ENCODE data around the gene SMYD3. TPM values are rescaled to one million over a fixed set of nuclear protein-coding genes. Genes with fewer than 3 reads are reported as not detected.

Gene SMYD3
- total RNA-seq, 2 donors from 2014 or later, result 13.5 to 20.8 TPM

- H3K9me3 ChIP-seq, result no peaks in the 10 kb centered on the region
- no peaks in the 10 kb centered on the region for H3K27me3 ChIP-seq
- H3K27ac ChIP-seq, result no peak overlapping the region
- TF ChIP-seq, protein P1, sequence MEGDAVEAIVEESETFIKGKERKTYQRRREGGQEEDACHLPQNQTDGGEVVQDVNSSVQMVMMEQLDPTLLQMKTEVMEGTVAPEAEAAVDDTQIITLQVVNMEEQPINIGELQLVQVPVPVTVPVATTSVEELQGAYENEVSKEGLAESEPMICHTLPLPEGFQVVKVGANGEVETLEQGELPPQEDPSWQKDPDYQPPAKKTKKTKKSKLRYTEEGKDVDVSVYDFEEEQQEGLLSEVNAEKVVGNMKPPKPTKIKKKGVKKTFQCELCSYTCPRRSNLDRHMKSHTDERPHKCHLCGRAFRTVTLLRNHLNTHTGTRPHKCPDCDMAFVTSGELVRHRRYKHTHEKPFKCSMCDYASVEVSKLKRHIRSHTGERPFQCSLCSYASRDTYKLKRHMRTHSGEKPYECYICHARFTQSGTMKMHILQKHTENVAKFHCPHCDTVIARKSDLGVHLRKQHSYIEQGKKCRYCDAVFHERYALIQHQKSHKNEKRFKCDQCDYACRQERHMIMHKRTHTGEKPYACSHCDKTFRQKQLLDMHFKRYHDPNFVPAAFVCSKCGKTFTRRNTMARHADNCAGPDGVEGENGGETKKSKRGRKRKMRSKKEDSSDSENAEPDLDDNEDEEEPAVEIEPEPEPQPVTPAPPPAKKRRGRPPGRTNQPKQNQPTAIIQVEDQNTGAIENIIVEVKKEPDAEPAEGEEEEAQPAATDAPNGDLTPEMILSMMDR (IDR thresholded peaks at IDR 0.05), result no peak
- no peak for TF ChIP-seq POLR2A (IDR thresholded peaks at IDR 0.05)
- H3K4me1 ChIP-seq, result peaks cover 16% of the 10 kb centered on the region
- intact Hi-C loops (cut with DNase I), result no loop called here
- no peak overlapping the region for H3K4me3 ChIP-seq
- DNase-seq (no peak), ATAC-seq (no peak)
- H3K36me3 ChIP-seq (replicated peaks in 1 of 2; ENCODE audit: insufficient read depth in 1 of 2, low read depth in 2 of 2), result no peaks in the 10 kb centered on the region
- 94% methylated on average over 5 of the region's 5 CpGs for WGBS, 2 donors
Measured at GRCh38 chr1:246304484-246305259, 202.4 kb downstream of the SMYD3 start.

DNA sequence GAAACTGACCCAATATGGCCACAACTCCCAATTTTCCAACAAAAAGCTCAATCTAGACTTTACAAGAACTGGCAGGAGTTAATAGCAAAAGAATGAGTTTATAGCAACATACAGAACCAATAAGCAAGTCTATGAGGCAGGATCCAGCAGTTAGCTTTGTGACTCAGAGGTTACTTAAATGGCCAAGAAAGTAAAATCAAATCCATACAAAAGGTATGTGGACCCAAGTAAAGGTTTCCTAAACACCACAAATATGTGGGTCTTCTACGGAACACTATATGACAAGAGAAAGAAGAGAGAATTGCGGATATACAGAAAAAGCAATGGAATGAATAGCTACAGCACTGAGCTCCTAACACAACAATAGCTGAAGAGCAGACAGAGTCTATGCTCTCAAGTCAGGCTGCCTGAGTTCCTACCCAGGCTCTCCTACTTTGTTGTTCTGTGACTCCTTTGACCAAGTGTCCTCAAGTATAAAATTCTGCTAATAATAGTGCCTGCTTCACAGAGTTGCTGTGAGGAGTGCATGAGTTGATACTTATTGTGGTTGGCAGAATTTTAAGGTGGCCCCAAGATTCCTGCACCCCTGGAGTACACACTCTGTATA, 204.3 kb downstream of the SMYD3 start:
- H3K36me3 ChIP-seq (replicated peaks in 1 of 2; ENCODE audit: insufficient read depth in 1 of 2, low read depth in 2 of 2), result no peaks in the 10 kb centered on the region
- no peak for DNase-seq
- TF ChIP-seq, protein P1 (IDR thresholded peaks at IDR 0.05), result no peak
- no peak for TF ChIP-seq POLR2A (IDR thresholded peaks at IDR 0.05)
- H3K4me3 ChIP-seq, result no peak overlapping the region
- intact Hi-C loops (cut with DNase I), result no loop called here
- 92 to 96% methylated on average over 2 of the region's 2 CpGs for WGBS, 2 donors
- H3K27ac ChIP-seq, result no peak overlapping the region
- no peaks in the 10 kb centered on the region for H3K27me3 ChIP-seq
- peaks cover 16% of the 10 kb centered on the region for H3K4me1 ChIP-seq
- no peaks in the 10 kb centered on the region for H3K9me3 ChIP-seq
- ATAC-seq, result no peak

GRCh38 chr1:246302251-246302625, 204.8 kb downstream of the SMYD3 start:
- intact Hi-C loops (cut with DNase I), result no loop called here
- Histone ChIP-seq H3K36me3 (replicated peaks in 1 of 2; ENCODE audit: insufficient read depth in 1 of 2, low read depth in 2 of 2) (no peaks in the 10 kb centered on the region), H3K9me3 (no peaks in the 10 kb centered on the region), H3K27me3 (no peaks in the 10 kb centered on the region), H3K4me1 (peaks cover 16% of the 10 kb centered on the region), H3K27ac (no peak overlapping the region), H3K4me3 (no peak overlapping the region)
- DNase-seq (no peak), ATAC-seq (no peak)
- no peak for TF ChIP-seq POLR2A (IDR thresholded peaks at IDR 0.05)
- TF ChIP-seq, protein P1 (IDR thresholded peaks at IDR 0.05), result no peak
- 88 to 100% methylated on average over 1 of the region's 1 CpG for WGBS, 2 donors

DNA sequence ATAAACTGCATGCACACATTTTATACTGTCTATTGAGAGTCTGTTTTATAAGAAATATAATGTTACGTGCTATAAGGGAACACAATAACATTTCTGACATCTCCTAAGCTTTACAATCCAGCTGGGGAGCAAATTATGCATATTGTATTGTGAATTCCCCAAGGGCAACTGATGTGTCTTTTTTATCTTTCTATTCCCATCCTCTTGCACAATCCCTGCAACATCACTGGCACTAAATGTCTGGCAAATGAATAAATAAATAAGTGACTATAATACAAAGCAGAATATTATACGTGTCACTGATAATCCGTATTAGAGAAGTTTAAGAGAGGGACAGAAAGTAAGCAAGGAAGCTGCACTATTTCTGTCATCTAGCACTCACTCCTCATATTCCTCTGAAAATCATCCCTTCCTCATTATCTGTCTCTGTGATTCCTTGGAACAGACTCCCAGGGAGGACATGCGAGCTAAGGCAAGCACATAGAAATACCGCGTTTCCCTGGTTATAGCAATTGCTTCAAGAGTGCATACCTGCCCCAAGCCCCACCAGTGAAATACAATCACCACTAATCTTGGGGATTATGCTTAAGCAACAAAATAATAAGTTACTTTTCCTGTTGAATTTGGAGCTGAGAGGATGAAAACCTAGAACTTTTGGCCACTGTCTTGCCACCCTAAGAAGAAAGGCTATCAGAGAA, 205.4 kb downstream of the SMYD3 start:
- H3K27ac ChIP-seq, result no peak overlapping the region
- intact Hi-C loops (cut with DNase I), result no loop called here
- H3K27me3 ChIP-seq, result no peaks in the 10 kb centered on the region
- H3K4me1 ChIP-seq, result peaks cover 16% of the 10 kb centered on the region
- H3K4me3 ChIP-seq, result no peak overlapping the region
- 82 to 83% methylated on average over 6 of the region's 6 CpGs for WGBS, 2 donors
- no peak for DNase-seq
- no peaks in the 10 kb centered on the region for H3K36me3 ChIP-seq (replicated peaks in 1 of 2; ENCODE audit: insufficient read depth in 1 of 2, low read depth in 2 of 2)
- H3K9me3 ChIP-seq, result no peaks in the 10 kb centered on the region
- ATAC-seq, result no peak
- TF ChIP-seq, protein P1 (IDR thresholded peaks at IDR 0.05), result no peak
- no peak for TF ChIP-seq POLR2A (IDR thresholded peaks at IDR 0.05)
